ENCODE data around the gene LINGO1. TPM values are rescaled to one million over a fixed set of nuclear protein-coding genes. Genes with fewer than 3 reads are reported as not detected.

Gene LINGO1
- total RNA-seq, 2 donors from 2014 or later = 7.9 to 19.7 TPM

- Mint-ChIP-seq H3K27ac (no peak overlapping the region), H3K4me1 (peaks cover 17% of the 10 kb centered on the region), H3K36me3 (ENCODE audit: low read depth) (no peaks in the 10 kb centered on the region), H3K9me3 (no peaks in the 10 kb centered on the region), H3K27me3 (ENCODE audit: insufficient read depth) (no peaks in the 10 kb centered on the region), H3K4me3 (no peak overlapping the region)
- no peaks in the 10 kb centered on the region for H3K9me3 ChIP-seq (ENCODE audit: control insufficient read depth, low read length)
- 87 to 90% methylated on average over 4 to 5 of the region's 5 CpGs for WGBS, 2 experiments (ENCODE audit: insufficient coverage in 1 of 2, insufficient read length in 1 of 2)
- no peak for TF ChIP-seq CTCF (conservative IDR thresholded peaks at IDR 0.05)
- H3K36me3 ChIP-seq (ENCODE audit: control insufficient read depth, insufficient read depth, low read length) = no peaks in the 10 kb centered on the region
- no peaks in the 10 kb centered on the region for H3K27me3 ChIP-seq (ENCODE audit: control insufficient read depth, insufficient read depth, low read length, poor library complexity, severe bottlenecking)
- H3K27ac ChIP-seq (ENCODE audit: low read depth, low read length) = no peak overlapping the region
- no peak overlapping the region for H3K4me3 ChIP-seq (ENCODE audit: low read length)
- no peak overlapping the region for H3K9ac ChIP-seq (ENCODE audit: extremely low read depth, low read length, poor library complexity, severe bottlenecking)
- H3K4me1 ChIP-seq (ENCODE audit: control insufficient read depth, insufficient read depth, low read length) = no peaks in the 10 kb centered on the region
- no peak for DNase-seq
Measured at GRCh38 chr15:77595231-77595630, 37.5 kb downstream of the LINGO1 start.

GRCh38 chr15:77592758-77593157 is 40.0 kb downstream of the LINGO1 start:
- WGBS, 2 experiments (ENCODE audit: insufficient coverage in 1 of 2, insufficient read length in 1 of 2) = 57 to 62% methylated on average over 3 of the region's 3 CpGs
- TF ChIP-seq CTCF (conservative IDR thresholded peaks at IDR 0.05) = no peak
- no peak overlapping the region for H3K9ac ChIP-seq (ENCODE audit: extremely low read depth, low read length, poor library complexity, severe bottlenecking)
- H3K36me3 Mint-ChIP-seq (ENCODE audit: low read depth) = no peaks in the 10 kb centered on the region
- DNase-seq = no peak
- H3K9me3 ChIP-seq (ENCODE audit: control insufficient read depth, low read length) = no peaks in the 10 kb centered on the region
- no peaks in the 10 kb centered on the region for H3K36me3 ChIP-seq (ENCODE audit: control insufficient read depth, insufficient read depth, low read length)
- H3K4me1 ChIP-seq (ENCODE audit: control insufficient read depth, insufficient read depth, low read length) = no peaks in the 10 kb centered on the region
- peaks cover 13% of the 10 kb centered on the region for H3K4me1 Mint-ChIP-seq
- H3K27me3 ChIP-seq (ENCODE audit: control insufficient read depth, insufficient read depth, low read length, poor library complexity, severe bottlenecking) = no peaks in the 10 kb centered on the region
- H3K9me3 Mint-ChIP-seq = no peaks in the 10 kb centered on the region
- H3K4me3 ChIP-seq (ENCODE audit: low read length) = no peak overlapping the region
- H3K27me3 Mint-ChIP-seq (ENCODE audit: insufficient read depth) = peaks cover 3% of the 10 kb centered on the region
- H3K27ac Mint-ChIP-seq = no peak overlapping the region
- H3K4me3 Mint-ChIP-seq = no peak overlapping the region
- no peak overlapping the region for H3K27ac ChIP-seq (ENCODE audit: low read depth, low read length)

GRCh38 chr15:77591968-77592613 is 40.6 kb downstream of the LINGO1 start:
- Histone ChIP-seq H3K36me3 (ENCODE audit: control insufficient read depth, insufficient read depth, low read length) (no peaks in the 10 kb centered on the region), H3K9me3 (ENCODE audit: control insufficient read depth, low read length) (no peaks in the 10 kb centered on the region), H3K27ac (ENCODE audit: low read depth, low read length) (no peak overlapping the region), H3K9ac (ENCODE audit: extremely low read depth, low read length, poor library complexity, severe bottlenecking) (no peak overlapping the region), H3K4me1 (ENCODE audit: control insufficient read depth, insufficient read depth, low read length) (no peaks in the 10 kb centered on the region), H3K4me3 (ENCODE audit: low read length) (no peak overlapping the region), H3K27me3 (ENCODE audit: control insufficient read depth, insufficient read depth, low read length, poor library complexity, severe bottlenecking) (no peaks in the 10 kb centered on the region)
- Mint-ChIP-seq H3K9me3 (no peaks in the 10 kb centered on the region), H3K4me1 (peaks cover 10% of the 10 kb centered on the region), H3K27ac (no peak overlapping the region), H3K4me3 (no peak overlapping the region), H3K36me3 (ENCODE audit: low read depth) (no peaks in the 10 kb centered on the region), H3K27me3 (ENCODE audit: insufficient read depth) (peaks cover 3% of the 10 kb centered on the region)
- TF ChIP-seq CTCF (conservative IDR thresholded peaks at IDR 0.05) = no peak
- DNase-seq = no peak
- WGBS, 2 experiments (ENCODE audit: insufficient coverage in 1 of 2, insufficient read length in 1 of 2) = 71 to 76% methylated on average over 6 to 13 of the region's 13 CpGs

Data from endodermal cell (in vitro differentiated cells).